G401 (cell line): ENCODE data around the gene ANKRD55. TPM values are rescaled to one million over a fixed set of nuclear protein-coding genes. Genes with fewer than 3 reads are reported as not detected.
"Not testable (repeated sequence)": the region's sequence is repeated elsewhere in the genome, so short reads cannot be mapped to it uniquely, and the experiment has no call there.

Source experiments
- DNase-seq: peaks from one replicate; pipeline ENCODE4 v3.0.0-alpha.2; 2015; ENCODE audit warnings: low spot score
- in situ Hi-C: cut with HindIII; loops from 2 replicates; pipeline ENCODE4 v1.10.0; 2016; ENCODE audit warnings: low sequenced_read_pairs, mixed read lengths
- total RNA-seq: library from RNA; depleted of rRNA; stranded (reverse); fragments of >200 nt; shearing (Covaris generic); gene quantifications from 2 replicates; pipeline ENCODE4 v1.2.3, GENCODE V29; 2014

ANKRD55 gene
- total RNA-seq, 1 experiment from 2014 or later: not detected

GRCh38 chr5:56257010-56257409 is 23.9 kb upstream of the ANKRD55 start:
- in situ Hi-C loops: no loop called here
- no peak for DNase-seq

- no peak for DNase-seq
- in situ Hi-C loops: no loop called here
Observed at GRCh38 chr5:56255502-56255901, 22.4 kb upstream of the ANKRD55 start.

GRCh38 chr5:56253924-56254323 is 20.8 kb upstream of the ANKRD55 start:
- DNase-seq: no peak
- in situ Hi-C loops: no loop called here

GRCh38 chr5:56253126-56253525 is 20.0 kb upstream of the ANKRD55 start:
- in situ Hi-C loops: no loop called here

GRCh38 chr5:56251918-56252553 is 18.9 kb upstream of the ANKRD55 start:
- no peak for DNase-seq

More at GRCh38 chr5:56253126-56253525, 20.0 kb upstream of the ANKRD55 start:
- no peak for DNase-seq

GRCh38 chr5:56251440-56251839 is 18.3 kb upstream of the ANKRD55 start:
- in situ Hi-C loops: no loop called here
- DNase-seq: no peak

More at GRCh38 chr5:56251918-56252553, 18.9 kb upstream of the ANKRD55 start:
- in situ Hi-C loops: no loop called here

- in situ Hi-C loops: no loop called here
- DNase-seq: no peak
Observed at GRCh38 chr5:56250011-56250410, 16.9 kb upstream of the ANKRD55 start.

- in situ Hi-C loops, DNase-seq: not testable (repeated sequence)
Observed at GRCh38 chr5:56249085-56249484, 16.0 kb upstream of the ANKRD55 start.

GRCh38 chr5:56247592-56247991 is 14.5 kb upstream of the ANKRD55 start:
- in situ Hi-C loops: no loop called here
- no peak for DNase-seq

GRCh38 chr5:56246769-56247168 is 13.6 kb upstream of the ANKRD55 start:
- no peak for DNase-seq
- in situ Hi-C loops: no loop called here

GRCh38 chr5:56245481-56245880 is 12.4 kb upstream of the ANKRD55 start:
- in situ Hi-C loops: no loop called here
- DNase-seq: no peak

- in situ Hi-C loops: no loop called here
- DNase-seq: no peak
Observed at GRCh38 chr5:56244627-56245026, 11.5 kb upstream of the ANKRD55 start.

GRCh38 chr5:56242271-56242670 is 9.1 kb upstream of the ANKRD55 start:
- DNase-seq, in situ Hi-C loops: not testable (repeated sequence)

GRCh38 chr5:56232538-56232937 is 592 bp downstream of the ANKRD55 start:
- in situ Hi-C loops: no loop called here
- no peak for DNase-seq

GRCh38 chr5:56230576-56230975 is 2.6 kb downstream of the ANKRD55 start:
- in situ Hi-C loops: no loop called here
- DNase-seq: no peak

GRCh38 chr5:56229111-56229510 is 4.0 kb downstream of the ANKRD55 start:
- DNase-seq: no peak
- in situ Hi-C loops: no loop called here

GRCh38 chr5:56228631-56229030 is 4.5 kb downstream of the ANKRD55 start:
- DNase-seq: no peak
- in situ Hi-C loops: no loop called here

- DNase-seq: no peak
- in situ Hi-C loops: no loop called here
Observed at GRCh38 chr5:56227691-56228090, 5.4 kb downstream of the ANKRD55 start.

- in situ Hi-C loops, DNase-seq: not testable (repeated sequence)
Observed at GRCh38 chr5:56223298-56223697, 9.8 kb downstream of the ANKRD55 start.

- DNase-seq, in situ Hi-C loops: not testable (repeated sequence)
Observed at GRCh38 chr5:56221601-56222000, 11.5 kb downstream of the ANKRD55 start.
